HepG2 (cell line): ENCODE measurements around the gene AMOTL1. TPM values are rescaled to one million over a fixed set of nuclear protein-coding genes. Genes with fewer than 3 reads are reported as not detected.

Experiments
- ATAC-seq: fragments of 200-7000 bp; cut with Tn5 transposase; 3 replicates; pipeline ENCODE4 v1.9.1; 2020; ENCODE audit warnings: mild to moderate bottlenecking, moderate library complexity
- BruUV-seq: library from RNA; stranded (reverse); fragments of 400-500 nt; replicated peaks from 2 replicates; lab custom pipeline; 2021; lab: Mats Ljungman, UMichigan
- CTCF ChIA-PET: fragments of 300-600 bp; formaldehyde crosslinking; extraction: SDS; loops from one replicate; lab custom pipeline; 2021; ENCODE audit warnings: low total read pairs, inconsistent platforms, low intra/inter-chr PET ratio; lab: Yijun Ruan, JAX
- POLR2A ChIA-PET: fragments of 350-600 bp; sonication (Branson Sonifier 250); formaldehyde crosslinking; loops from one replicate; lab custom pipeline; 2020; ENCODE audit warnings: antibody characterized with exemption, inconsistent platforms; lab: Yijun Ruan, JAX
- DNase-seq: peaks from one replicate; pipeline ENCODE4 v3.0.0-alpha.2; 2015; ENCODE audit warnings: low spot score
- FAIRE-seq: peaks from 3 replicates; lab custom pipeline; 2011; peaks lifted over from hg19 to GRCh38; lab: Jason Lieb, UNC
- H2AFZ ChIP-seq: one replicate; pipeline ENCODE4 v1.6.1; 2011; ENCODE audit warnings: low read length, inconsistent platforms
- H3K27ac ChIP-seq: fragments of 300-600 bp; 3 replicates; pipeline ENCODE4 v1.8.0; 2011; ENCODE audit warnings: mixed run types, mild to moderate bottlenecking, mixed read lengths, low read length, inconsistent platforms; ENCODE audit not compliant: insufficient read depth; ENCODE audit errors: extremely low read length
- H3K27me3 ChIP-seq, 2 experiments: fragments of 200-600 bp in 1 of 2; 2 replicates in 1 of 2; 3 replicates in 1 of 2; pipeline versions ENCODE4 v1.6.0 to v1.8.0; 2011; ENCODE audit warnings: low read length in 2 of 2, mild to moderate bottlenecking in 2 of 2, moderate library complexity in 2 of 2, inconsistent platforms in 1 of 2; ENCODE audit not compliant: insufficient read depth in 2 of 2, control insufficient read depth in 1 of 2
- H3K36me3 ChIP-seq, 2 experiments: fragments of 200-600 bp in 1 of 2; replicated peaks in 1 of 2; 2 replicates in 1 of 2; 3 replicates in 1 of 2; pipeline versions ENCODE4 v1.5.1 to v1.8.0; 2011; ENCODE audit warnings: low read length in 2 of 2, inconsistent platforms in 1 of 2; ENCODE audit not compliant: insufficient read depth in 2 of 2, control insufficient read depth in 1 of 2
- H3K4me1 ChIP-seq: 2 replicates; pipeline ENCODE4 v1.5.1; 2012; ENCODE audit warnings: low read length, inconsistent platforms; ENCODE audit not compliant: insufficient read depth
- H3K4me2 ChIP-seq: 2 replicates; pipeline ENCODE4 v1.6.0; 2011; ENCODE audit warnings: low read depth, low read length, inconsistent platforms
- H3K4me3 ChIP-seq, 3 experiments: fragments of 200-600 bp in 1 of 3; sonication (generic), shearing (Covaris generic) in 1 of 3; replicated peaks in 1 of 3; 2 replicates each; pipeline ENCODE4 v1.5.1; 2011 to 2016; ENCODE audit warnings: low read length in 3 of 3, inconsistent platforms in 2 of 3, low read depth in 2 of 3, mild to moderate bottlenecking in 2 of 3, control low read depth in 1 of 3, mixed read lengths in 1 of 3; ENCODE audit not compliant: insufficient read depth in 1 of 3
- H3K79me2 ChIP-seq: one replicate; pipeline ENCODE4 v1.6.1; 2011; ENCODE audit warnings: low read length, inconsistent platforms; ENCODE audit not compliant: insufficient read depth
- H3K9ac ChIP-seq: 2 replicates; pipeline ENCODE4 v1.6.0; 2011; ENCODE audit warnings: mild to moderate bottlenecking, low read depth, low read length, inconsistent platforms; ENCODE audit not compliant: insufficient read depth
- H3K9me3 ChIP-seq: 2 replicates; pipeline ENCODE4 v1.5.1; 2012; ENCODE audit warnings: mild to moderate bottlenecking, low read length
- H4K20me1 ChIP-seq: 2 replicates; pipeline ENCODE4 v1.6.0; 2011; ENCODE audit warnings: inconsistent platforms, mild to moderate bottlenecking, low read length, moderate library complexity; ENCODE audit not compliant: insufficient read depth
- CBX5 ChIP-seq: sonication (generic); formaldehyde crosslinking; IDR thresholded peaks from 2 replicates; pipeline ENCODE4 v1.4.0; 2020; ENCODE audit warnings: missing genetic modification reagents, borderline replicate concordance
- NR3C1 ChIP-seq: sonication (generic); formaldehyde crosslinking; IDR thresholded peaks from 2 replicates; pipeline ENCODE4 v1.4.0; 2020; ENCODE audit warnings: missing genetic modification reagents
- PHF8 ChIP-seq: sonication (generic); formaldehyde crosslinking; IDR thresholded peaks from 2 replicates; pipeline ENCODE4 v1.5.0; 2020; ENCODE audit warnings: missing genetic modification reagents
- POLR2G ChIP-seq: fragments of 200-400 bp; formaldehyde crosslinking; IDR thresholded peaks from 2 replicates; pipeline ENCODE4 v1.6.1; 2018; ENCODE audit warnings: mild to moderate bottlenecking, low read depth, low read length, moderate library complexity
- RAD21 ChIP-seq: fragments of 450-650 bp; formaldehyde crosslinking; IDR thresholded peaks from 2 replicates; pipeline ENCODE4 v1.5.0; 2020; ENCODE audit warnings: mild to moderate bottlenecking
- SIX1 ChIP-seq: sonication (generic); formaldehyde crosslinking; IDR thresholded peaks from 2 replicates; pipeline ENCODE4 v1.4.0; 2020; ENCODE audit warnings: missing genetic modification reagents, borderline replicate concordance
- TCF12 ChIP-seq, 2 experiments: fragments of 450-650 bp in 1 of 2; sonication (generic) in 1 of 2; formaldehyde crosslinking in 1 of 2; IDR thresholded peaks; 2 replicates each; pipeline versions ENCODE4 v1.6.1 to v1.8.0; 2017 to 2022; ENCODE audit warnings: antibody characterized with exemption in 1 of 2, mild to moderate bottlenecking in 1 of 2, missing genetic modification reagents in 1 of 2, moderate library complexity in 1 of 2
- WGBS: methylation state at CpG from one replicate; pipeline ENCODE4 v1.1.6; 2017; ENCODE audit warnings: low lambda C conversion rate; 5-methylcytosine and 5-hydroxymethylcytosine counted together
- in situ Hi-C: cut with HindIII; loops from 2 replicates; pipeline ENCODE4 v1.10.0; 2017; ENCODE audit warnings: low pct_unique_long_range_greater_than_20kb; ENCODE audit not compliant: extremely low pct_ligation_motif_present
- intact Hi-C: fragments of 100-400 bp; cut with micrococcal nuclease; formaldehyde crosslinking; loops from one replicate; pipeline ENCODE4 v1.10.0; 2022; ENCODE audit not compliant: unreplicated experiment
- polyA plus RNA-seq, 8 experiments: library from polyadenylated mRNA; depleted of rRNA in 3 of 8; stranded (reverse) in 7 of 8; unstranded in 1 of 8; fragments of >200 nt; fragmentation: Illumina TruSeq in 4 of 8; extraction: Trizol in 4 of 8; gene quantifications; 2 replicates each; pipeline versions ENCODE4 v1.2.1 to v1.2.3, GENCODE V29; 2011 to 2016; ENCODE audit warnings: low read depth in 4 of 8, missing spikeins in 1 of 8, mixed read lengths in 1 of 8; ENCODE audit not compliant: insufficient read depth in 1 of 8
- total RNA-seq, 5 experiments: library from RNA; depleted of rRNA; stranded (reverse); fragments of >200 nt; fragmentation: Illumina TruSeq; extraction: Trizol; gene quantifications; 2 replicates each; pipeline ENCODE4 v1.2.3, GENCODE V29; 2016; ENCODE audit warnings: low read depth in 1 of 5
- TF ChIP-seq, protein P1 (sequence below): fragments of 450-650 bp; IDR thresholded peaks from 2 replicates; pipeline ENCODE4 v1.6.1; 2016

The AMOTL1 gene
- total and polyA plus RNA-seq, 2 of the 13 experiments (the other 11 are each of a cell fraction or from before 2014, with no cell fraction given) = 0.01 to 0.20 TPM

DNA sequence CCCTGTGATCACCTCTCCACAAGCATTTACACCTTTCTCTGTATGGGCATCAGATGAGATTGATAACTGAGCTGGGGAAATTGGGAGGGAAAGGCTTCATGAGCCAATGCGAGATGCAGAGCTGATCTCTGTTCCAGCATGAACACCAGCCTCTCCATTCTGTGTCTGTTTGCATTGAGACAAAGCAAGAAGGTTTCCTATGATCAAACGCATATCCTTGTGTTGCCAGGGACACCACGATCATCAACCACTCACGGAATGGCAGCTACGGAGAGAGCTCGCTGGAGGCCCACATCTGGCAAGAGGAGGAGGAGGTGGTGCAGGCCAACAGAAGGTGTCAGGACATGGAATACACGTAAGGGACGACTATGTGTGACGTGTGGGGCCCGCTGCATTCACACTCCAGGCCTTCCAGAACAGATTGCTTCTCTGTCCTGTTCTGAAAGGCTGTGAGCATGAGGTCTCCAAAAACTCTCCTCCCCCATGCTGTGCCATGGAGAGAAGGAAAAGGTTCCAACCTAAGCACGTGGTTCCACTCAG, 96.4 kb downstream of the AMOTL1 start:
- Histone ChIP-seq H3K27ac (no peak overlapping the region), H2AFZ (no peak overlapping the region), H3K79me2 (no peaks in the 10 kb centered on the region), H4K20me1 (no peaks in the 10 kb centered on the region; the same call in 1 of the 2 replicates), H3K4me1 (no peaks in the 10 kb centered on the region), H3K9me3 (no peaks in the 10 kb centered on the region), H3K27me3 (no peaks in the 10 kb centered on the region; a peak in 1 of 5 replicates), H3K4me3 (no peak overlapping the region)
- no TSS peak for BruUV-seq
- in situ Hi-C loops (no loop called here), intact Hi-C loops (no loop called here)
- ChIA-PET CTCF (no interaction called here), POLR2A (no interaction called here)
- DNase-seq (no peak), FAIRE-seq (no peak), ATAC-seq (no peak)
- TF ChIP-seq, protein P1, sequence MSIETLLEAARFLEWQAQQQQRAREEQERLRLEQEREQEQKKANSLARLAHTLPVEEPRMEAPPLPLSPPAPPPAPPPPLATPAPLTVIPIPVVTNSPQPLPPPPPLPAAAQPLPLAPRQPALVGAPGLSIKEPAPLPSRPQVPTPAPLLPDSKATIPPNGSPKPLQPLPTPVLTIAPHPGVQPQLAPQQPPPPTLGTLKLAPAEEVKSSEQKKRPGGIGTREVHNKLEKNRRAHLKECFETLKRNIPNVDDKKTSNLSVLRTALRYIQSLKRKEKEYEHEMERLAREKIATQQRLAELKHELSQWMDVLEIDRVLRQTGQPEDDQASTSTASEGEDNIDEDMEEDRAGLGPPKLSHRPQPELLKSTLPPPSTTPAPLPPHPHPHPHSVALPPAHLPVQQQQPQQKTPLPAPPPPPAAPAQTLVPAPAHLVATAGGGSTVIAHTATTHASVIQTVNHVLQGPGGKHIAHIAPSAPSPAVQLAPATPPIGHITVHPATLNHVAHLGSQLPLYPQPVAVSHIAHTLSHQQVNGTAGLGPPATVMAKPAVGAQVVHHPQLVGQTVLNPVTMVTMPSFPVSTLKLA = peak; percentile 31
- no peak for TF ChIP-seq POLR2G
- TF ChIP-seq, all 625 proteins: peak for 1
- 29% methylated on average over 7 of the region's 11 CpGs for WGBS
- H3K9ac ChIP-seq = no peak overlapping the region
- no peak overlapping the region for H3K4me2 ChIP-seq
- no peaks in the 10 kb centered on the region for H3K36me3 ChIP-seq

DNA sequence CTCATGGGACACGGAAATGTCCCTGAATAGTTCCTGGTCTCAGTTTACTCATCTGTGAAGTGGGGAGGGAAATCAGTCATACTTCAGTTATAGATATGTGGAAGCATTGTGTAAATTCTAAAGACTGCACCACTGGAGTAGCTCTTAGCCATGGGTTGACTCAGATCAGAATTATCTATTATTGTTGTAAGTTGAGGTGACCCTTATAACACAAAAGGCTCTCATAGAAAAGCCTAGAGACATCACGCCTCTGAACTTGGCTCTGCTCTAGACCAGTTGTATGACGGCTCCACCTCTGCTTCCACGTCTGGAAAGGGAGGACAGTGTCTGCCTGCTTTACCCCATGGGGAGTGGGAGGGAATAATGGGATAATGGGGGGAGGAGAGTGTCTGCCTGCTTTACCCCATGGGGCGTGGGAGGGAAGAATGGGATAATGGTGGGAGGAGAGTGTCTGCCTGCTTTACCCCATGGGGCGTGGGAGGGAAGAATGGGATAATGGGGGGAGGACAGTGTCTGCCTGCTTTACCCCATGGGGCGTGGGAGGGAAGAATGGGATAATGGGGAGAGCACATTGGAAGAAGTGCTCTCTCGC, 98.2 kb downstream of the AMOTL1 start:
- H2AFZ ChIP-seq = no peak overlapping the region
- ChIA-PET CTCF (no interaction called here), POLR2A (no interaction called here)
- DNase-seq (no peak), ATAC-seq (no peak), FAIRE-seq (no peak)
- H3K36me3 ChIP-seq = no peaks in the 10 kb centered on the region
- H3K79me2 ChIP-seq = no peaks in the 10 kb centered on the region
- no peaks in the 10 kb centered on the region for H4K20me1 ChIP-seq
- TF ChIP-seq NR3C1 (CRISPR knock-in tag) (no peak), TCF12 (IDR thresholded peaks at IDR 0.05) (no peak), TCF12 (CRISPR knock-in tag; IDR thresholded peaks at IDR 0.05) (no peak), CBX5 (CRISPR knock-in tag) (no peak), SIX1 (no peak), RAD21 (CRISPR knock-in tag) (no peak), PHF8 (CRISPR knock-in tag) (no peak)
- TF ChIP-seq, protein P1 = no peak
- BruUV-seq = no TSS peak
- H3K4me3 ChIP-seq = no peak overlapping the region
- H3K4me2 ChIP-seq = no peak overlapping the region
- 44% methylated on average over 7 of the region's 8 CpGs for WGBS
- intact Hi-C loops = no loop called here
- no peaks in the 10 kb centered on the region for H3K9me3 ChIP-seq
- no peak overlapping the region for H3K9ac ChIP-seq
- H3K27me3 ChIP-seq = peaks cover 0 to 4% of the 10 kb centered on the region in 2 experiments; a peak in 3 of 5 replicates
- H3K4me1 ChIP-seq = no peaks in the 10 kb centered on the region
- in situ Hi-C loops = no loop called here
- no peak overlapping the region for H3K27ac ChIP-seq
